ENCODE data around the gene FGR.

The FGR gene

GRCh38 chr1:27591622-27592021 lies 43.4 kb downstream of the FGR start:
- no peak for DNase-seq (ENCODE audit: low spot score)
- no peak for TF ChIP-seq CTCF (IDR thresholded peaks at IDR 0.05; ENCODE audit: extremely low read depth, missing control alignments)

GRCh38 chr1:27590917-27591508 lies 44.0 kb downstream of the FGR start:
- no peak for TF ChIP-seq CTCF (IDR thresholded peaks at IDR 0.05; ENCODE audit: extremely low read depth, missing control alignments)
- no peak for DNase-seq (ENCODE audit: low spot score)

- no peak for DNase-seq (ENCODE audit: low spot score)
- TF ChIP-seq CTCF (IDR thresholded peaks at IDR 0.05; ENCODE audit: extremely low read depth, missing control alignments) = no peak
Observed at GRCh38 chr1:27589841-27590426, 45.1 kb downstream of the FGR start.

GRCh38 chr1:27589441-27589840 lies 45.5 kb downstream of the FGR start:
- DNase-seq (ENCODE audit: low spot score) = no peak
- no peak for TF ChIP-seq CTCF (IDR thresholded peaks at IDR 0.05; ENCODE audit: extremely low read depth, missing control alignments)

GRCh38 chr1:27588256-27589232 lies 46.4 kb downstream of the FGR start:
- TF ChIP-seq CTCF (IDR thresholded peaks at IDR 0.05; ENCODE audit: extremely low read depth, missing control alignments) = no peak
- DNase-seq (ENCODE audit: low spot score) = no peak

- no peak for DNase-seq (ENCODE audit: low spot score)
- no peak for TF ChIP-seq CTCF (IDR thresholded peaks at IDR 0.05; ENCODE audit: extremely low read depth, missing control alignments)
Observed at GRCh38 chr1:27585684-27586083, 49.3 kb downstream of the FGR start.

- TF ChIP-seq CTCF (IDR thresholded peaks at IDR 0.05; ENCODE audit: extremely low read depth, missing control alignments) = no peak
- no peak for DNase-seq (ENCODE audit: low spot score)
Observed at GRCh38 chr1:27584453-27584852, 50.5 kb downstream of the FGR start.

Measured in GM20000 (cell line).